HUES64 (cell line): Measurements from ENCODE around the gene BRD3.

Source experiments
- H3K27ac ChIP-seq: 2 replicates; pipeline ENCODE4 v1.7.0; 2013; ENCODE audit warnings: low read depth, low read length, inconsistent platforms
- H3K27me3 ChIP-seq: 2 replicates; pipeline ENCODE4 v1.6.1; 2013; ENCODE audit warnings: mild to moderate bottlenecking, low read length; ENCODE audit not compliant: insufficient read depth
- H3K36me3 ChIP-seq: 2 replicates; pipeline ENCODE4 v1.6.1; 2013; ENCODE audit warnings: mild to moderate bottlenecking, low read length; ENCODE audit not compliant: insufficient read depth
- H3K4me1 ChIP-seq: 2 replicates; pipeline ENCODE4 v1.6.1; 2013; ENCODE audit warnings: mild to moderate bottlenecking, low read length, moderate library complexity; ENCODE audit not compliant: insufficient read depth
- H3K4me3 ChIP-seq: 2 replicates; pipeline ENCODE4 v1.5.1; 2013; ENCODE audit warnings: mild to moderate bottlenecking, low read length, moderate library complexity
- H3K9ac ChIP-seq: 2 replicates; pipeline ENCODE4 v1.6.1; 2013; ENCODE audit warnings: mild to moderate bottlenecking, low read depth, low read length
- H3K9me3 ChIP-seq: 2 replicates; pipeline ENCODE4 v1.6.1; 2013; ENCODE audit warnings: low read depth, low read length; ENCODE audit not compliant: insufficient read depth
- WGBS: fragments of 150-250, 120-280 bp; methylation state at CpG from one replicate; pipeline ENCODE4 v1.1.7; 2013; ENCODE audit warnings: missing lambda C conversion rate; 5-methylcytosine and 5-hydroxymethylcytosine counted together

Gene BRD3

DNA sequence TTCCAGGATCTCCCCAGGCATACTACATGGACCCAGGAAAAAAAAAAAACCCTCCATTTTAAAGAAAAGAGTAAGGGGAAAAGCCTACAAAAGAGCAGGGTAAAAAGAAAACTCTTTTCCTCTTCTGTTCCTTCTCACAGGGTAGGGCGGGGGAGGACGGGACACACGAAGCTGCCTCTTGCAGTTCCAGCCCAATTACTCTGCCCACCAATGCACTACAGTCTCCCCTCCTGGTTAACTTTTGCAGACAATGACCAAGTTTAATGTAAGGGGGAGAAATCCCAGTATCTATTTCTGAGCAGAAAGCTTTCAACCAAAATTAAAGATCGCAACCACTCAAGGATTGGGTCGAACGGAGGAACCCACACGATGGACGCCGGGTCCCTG lies 1.3 kb downstream of the BRD3 start:
- Histone ChIP-seq H3K4me3 (peak overlapping the region; percentile 83), H3K27me3 (peaks cover 21% of the 10 kb centered on the region), H3K36me3 (no peaks in the 10 kb centered on the region), H3K27ac (peak overlapping the region; percentile 71; the same call in 1 of the 2 replicates), H3K9ac (peak overlapping the region; percentile 99), H3K9me3 (0 out of 2 replicates have a peak, but pooled peaks cover 3% of the 10 kb centered on the region), H3K4me1 (peaks cover 10% of the 10 kb centered on the region; the same call in 1 of the 2 replicates)
- WGBS: 2% methylated on average over 9 of the region's 9 CpGs

GRCh38 chr9:134065612-134066419 lies 2.0 kb downstream of the BRD3 start:
- Histone ChIP-seq H3K9ac (peak overlapping the region; percentile 99), H3K36me3 (no peaks in the 10 kb centered on the region), H3K27me3 (peaks cover 18% of the 10 kb centered on the region), H3K4me1 (peaks cover 10% of the 10 kb centered on the region; the same call in 1 of the 2 replicates), H3K9me3 (no peaks in the 10 kb centered on the region), H3K4me3 (peak overlapping the region; percentile 83), H3K27ac (peak overlapping the region; percentile 27; the same call in 1 of the 2 replicates)
- WGBS: 51% methylated on average over 28 of the region's 28 CpGs

DNA sequence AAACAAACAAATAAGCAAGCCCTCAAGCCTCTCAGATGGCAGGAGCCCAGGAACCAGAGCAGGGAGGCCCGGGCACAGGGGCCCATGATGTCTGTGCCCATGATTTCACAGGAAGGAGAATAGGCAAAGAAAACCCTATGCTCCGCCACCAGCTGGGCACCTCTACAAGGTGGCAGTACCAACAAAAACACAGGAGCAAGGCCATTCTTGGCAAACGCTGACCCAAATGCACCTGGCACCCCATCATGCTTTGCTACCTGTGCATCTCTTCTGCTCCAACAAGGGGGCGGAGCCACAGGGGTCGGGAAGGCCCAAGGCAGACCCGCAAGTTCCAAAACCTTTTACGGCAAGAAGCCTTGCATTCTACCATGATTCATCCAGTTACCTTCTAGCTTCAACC lies 3.1 kb downstream of the BRD3 start:
- H3K4me3 ChIP-seq: no peak overlapping the region
- peaks cover 7% of the 10 kb centered on the region for H3K27me3 ChIP-seq
- H3K27ac ChIP-seq: no peak overlapping the region
- H3K4me1 ChIP-seq: peaks cover 10% of the 10 kb centered on the region; the same call in 1 of the 2 replicates
- no peak overlapping the region for H3K9ac ChIP-seq
- H3K36me3 ChIP-seq: no peaks in the 10 kb centered on the region
- WGBS: 90% methylated on average over 7 of the region's 7 CpGs
- no peaks in the 10 kb centered on the region for H3K9me3 ChIP-seq

DNA sequence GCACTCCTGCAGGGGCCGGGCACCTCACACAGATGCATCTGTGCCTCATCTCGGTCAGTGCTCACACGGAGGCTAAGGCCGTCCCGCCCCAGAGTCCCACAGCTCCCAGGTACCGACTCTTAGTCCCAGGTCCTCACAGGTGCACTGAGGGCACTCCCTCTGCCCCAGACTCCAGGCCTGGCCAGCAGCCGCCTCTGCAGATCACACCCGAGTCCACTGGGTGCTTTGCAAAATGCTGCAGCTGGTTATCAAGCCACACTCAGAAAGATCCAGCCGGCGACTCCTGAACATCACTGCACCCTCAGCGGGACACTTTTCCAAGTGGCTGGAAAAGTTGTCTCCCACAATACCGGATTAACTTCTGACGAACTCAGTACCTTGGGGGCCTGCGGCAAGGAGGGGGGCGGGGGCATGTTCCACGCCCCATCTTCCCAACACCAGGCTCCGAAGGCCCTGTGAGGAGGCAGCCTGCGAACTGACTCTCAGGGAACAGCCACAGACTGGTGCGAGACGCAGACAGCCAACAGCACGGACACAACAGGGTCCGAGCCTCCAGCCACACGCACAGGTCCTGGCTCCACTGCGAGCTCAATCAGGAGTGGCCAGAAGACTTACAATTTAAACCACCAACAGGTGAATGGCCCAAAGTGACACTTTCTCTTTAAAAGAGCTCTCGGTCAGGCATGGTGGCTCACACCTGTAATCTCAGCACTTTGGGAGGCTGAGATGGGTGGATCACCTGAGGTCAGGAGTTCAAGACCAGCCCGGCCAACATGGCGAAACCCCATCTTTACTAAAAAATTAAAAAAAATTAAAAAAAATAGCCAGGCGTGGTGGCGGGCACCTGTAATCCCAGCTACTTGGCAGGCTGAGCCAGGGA lies 4.0 kb downstream of the BRD3 start:
- no peak overlapping the region for H3K9ac ChIP-seq

DNA sequence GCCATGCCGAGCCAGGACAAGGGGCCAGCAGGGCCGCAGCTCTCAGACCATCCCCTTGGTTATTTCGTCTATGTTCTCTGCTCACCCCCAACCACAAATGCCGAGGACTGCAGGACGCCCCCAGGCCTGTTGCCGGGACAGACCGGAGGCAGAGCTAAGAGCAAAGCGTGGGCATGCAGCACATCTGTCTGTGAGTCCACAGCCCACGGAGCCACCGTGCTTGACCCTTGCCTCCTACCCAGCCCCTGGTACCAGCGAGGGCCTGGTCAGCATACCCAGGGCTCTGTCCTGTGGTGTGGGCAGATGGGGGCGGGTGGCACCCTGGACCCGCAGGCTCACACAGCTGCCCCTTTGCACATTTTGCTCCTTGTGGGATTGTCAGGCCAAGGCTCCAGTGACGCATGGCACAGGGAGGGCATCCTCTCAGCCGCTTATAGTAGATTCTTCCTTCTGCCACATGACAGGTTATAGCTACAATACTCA lies 4.7 kb downstream of the BRD3 start:
- H3K4me3 ChIP-seq: no peak overlapping the region
- H3K9me3 ChIP-seq: no peaks in the 10 kb centered on the region
- no peaks in the 10 kb centered on the region for H3K36me3 ChIP-seq
- WGBS: 94% methylated on average over 15 of the region's 15 CpGs
- peaks cover 10% of the 10 kb centered on the region; the same call in 1 of the 2 replicates for H3K4me1 ChIP-seq
- no peak overlapping the region for H3K27ac ChIP-seq
- no peak overlapping the region for H3K9ac ChIP-seq
- H3K27me3 ChIP-seq: no peaks in the 10 kb centered on the region

More for the DNA sequence above, 4.0 kb downstream of the BRD3 start:
- 94% methylated on average over 29 of the region's 29 CpGs for WGBS
- H3K27me3 ChIP-seq: no peaks in the 10 kb centered on the region
- no peak overlapping the region for H3K4me3 ChIP-seq
- no peaks in the 10 kb centered on the region for H3K36me3 ChIP-seq
- no peak overlapping the region for H3K27ac ChIP-seq
- peaks cover 10% of the 10 kb centered on the region; the same call in 1 of the 2 replicates for H3K4me1 ChIP-seq
- H3K9me3 ChIP-seq: no peaks in the 10 kb centered on the region

GRCh38 chr9:134062461-134063087 lies 5.3 kb downstream of the BRD3 start:
- Histone ChIP-seq H3K4me1 (peaks cover 10% of the 10 kb centered on the region; the same call in 1 of the 2 replicates), H3K9me3 (no peaks in the 10 kb centered on the region), H3K4me3 (no peak overlapping the region), H3K27ac (no peak overlapping the region), H3K27me3 (no peaks in the 10 kb centered on the region), H3K9ac (no peak overlapping the region), H3K36me3 (no peaks in the 10 kb centered on the region)
- 88% methylated on average over 22 of the region's 22 CpGs for WGBS

DNA sequence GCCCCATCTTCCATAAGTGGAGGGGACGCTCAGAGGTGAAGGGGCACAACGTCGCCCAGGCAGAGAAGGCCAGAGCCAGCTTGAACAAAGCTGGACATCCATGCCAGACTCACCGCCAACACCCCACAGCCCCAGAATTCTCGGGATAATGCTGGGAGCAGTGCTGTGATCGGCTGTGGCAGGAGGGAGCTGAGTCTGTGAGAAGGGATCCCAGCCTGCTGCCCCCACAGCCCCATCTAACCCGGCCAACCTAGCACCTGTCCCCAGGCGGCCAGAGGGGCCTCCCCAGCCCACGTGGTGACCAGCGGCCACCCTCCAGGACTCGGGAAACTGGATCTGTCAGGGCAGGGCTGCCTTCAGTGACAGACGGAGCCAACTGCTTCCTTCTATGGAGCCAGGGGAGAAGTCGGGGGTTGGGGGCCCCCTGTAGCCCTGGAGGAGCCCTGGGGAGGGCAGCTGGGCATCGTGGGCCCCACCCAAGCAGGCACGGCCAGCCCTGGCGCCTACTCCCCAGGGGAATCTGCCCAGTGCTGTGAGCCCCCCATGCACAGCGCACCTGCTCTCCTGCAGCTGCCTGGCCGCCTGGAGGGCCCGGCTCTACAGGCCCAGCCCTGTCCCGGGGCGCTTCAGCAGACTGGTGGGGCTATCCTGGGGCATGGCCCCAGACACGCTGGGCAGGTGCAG lies 6.0 kb downstream of the BRD3 start:
- no peak overlapping the region for H3K27ac ChIP-seq
- no peaks in the 10 kb centered on the region for H3K27me3 ChIP-seq
- no peak overlapping the region; the same call in 1 of the 2 replicates for H3K9ac ChIP-seq
- peaks cover 10% of the 10 kb centered on the region; the same call in 1 of the 2 replicates for H3K4me1 ChIP-seq
- no peaks in the 10 kb centered on the region for H3K9me3 ChIP-seq
- WGBS: 92% methylated on average over 21 of the region's 22 CpGs
- H3K36me3 ChIP-seq: no peaks in the 10 kb centered on the region
- no peak overlapping the region for H3K4me3 ChIP-seq

DNA sequence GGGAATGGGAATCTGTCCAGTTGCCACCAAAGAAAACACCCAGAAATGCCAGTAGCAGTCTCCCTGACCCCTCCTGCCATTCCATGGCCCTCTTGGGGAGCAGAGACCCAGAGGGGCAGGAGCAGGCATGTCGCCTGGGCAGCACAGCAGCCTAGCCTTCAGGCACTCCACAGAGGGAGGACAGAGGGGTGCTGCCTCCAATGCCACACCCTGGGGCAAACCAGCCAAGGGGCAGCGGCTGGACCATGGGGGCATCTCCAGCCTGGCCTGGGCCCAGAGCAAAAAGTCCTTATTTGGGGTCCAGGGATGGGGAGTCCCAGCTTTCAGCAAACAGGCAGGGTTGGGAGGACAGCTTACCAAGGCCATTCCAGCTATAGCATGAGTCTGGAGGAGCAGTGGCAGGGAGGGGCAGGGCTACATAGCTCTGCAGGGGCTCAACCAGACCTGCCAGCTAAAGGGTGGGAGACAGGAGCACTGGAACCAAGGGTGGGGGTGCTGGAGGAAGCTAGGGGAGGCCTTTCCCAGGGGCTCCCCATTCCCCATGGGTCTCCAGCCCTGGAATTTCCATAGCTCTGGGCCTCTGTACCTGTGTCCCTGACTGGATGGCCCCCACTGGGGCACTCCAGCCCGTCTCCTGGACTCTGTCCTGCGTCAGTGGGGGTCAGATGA lies 6.7 kb downstream of the BRD3 start:
- no peak overlapping the region for H3K27ac ChIP-seq
- no peak overlapping the region; the same call in 1 of the 2 replicates for H3K9ac ChIP-seq

GRCh38 chr9:134060546-134060945 lies 7.3 kb downstream of the BRD3 start:
- H3K27me3 ChIP-seq: no peaks in the 10 kb centered on the region
- H3K4me3 ChIP-seq: no peak overlapping the region
- no peak overlapping the region for H3K27ac ChIP-seq
- H3K4me1 ChIP-seq: peaks cover 6% of the 10 kb centered on the region; the same call in 1 of the 2 replicates
- no peaks in the 10 kb centered on the region for H3K9me3 ChIP-seq
- 85% methylated on average over 4 of the region's 4 CpGs for WGBS
- no peaks in the 10 kb centered on the region for H3K36me3 ChIP-seq
- no peak overlapping the region for H3K9ac ChIP-seq

More for the DNA sequence above, 6.7 kb downstream of the BRD3 start:
- 94% methylated on average over 4 of the region's 4 CpGs for WGBS
- Histone ChIP-seq H3K9me3 (no peaks in the 10 kb centered on the region), H3K4me3 (no peak overlapping the region), H3K27me3 (no peaks in the 10 kb centered on the region), H3K36me3 (no peaks in the 10 kb centered on the region), H3K4me1 (peaks cover 10% of the 10 kb centered on the region; the same call in 1 of the 2 replicates)
